ENCODE results near the gene DEK. TPM values are rescaled to one million over a fixed set of nuclear protein-coding genes. Genes with fewer than 3 reads are reported as not detected.

The DEK gene
- total and polyA plus RNA-seq, 7 donors = 64.9 to 236 (median 181) TPM

Small RNA genes within 50 kb of the gene (small RNA-seq; reads per million reads assigned to genes)
- gene AL138825.1 = 0 reads per million in 3 donors
- 0 reads per million in 3 donors for gene RF00019
- gene RNU6-263P = 0 reads per million in 3 donors

Other genes with a start within 250 kb of the DEK start
- gene NHLRC1, start 141.9 kb downstream of the DEK start, total RNA-seq = 1 to 10 TPM; 1.2 to 1.9 (median 1.5) TPM
- gene NHLRC1, start 141.9 kb downstream of the DEK start, polyA plus RNA-seq = 1 to 10 TPM; 1.2 to 3.0 (median 2.4) TPM
- 10 to 100 TPM in 2 of 4 donors, 1 to 10 TPM in 2; 6.6 to 11.1 (median 9.3) TPM for gene TPMT, start 109.5 kb downstream of the DEK start, total RNA-seq
- 100 to 1,000 TPM in 1 of 3 donors, 10 to 100 TPM in 2; 45.7 to 131 (median 64.3) TPM for gene TPMT, start 109.5 kb downstream of the DEK start, polyA plus RNA-seq
- gene KDM1B, start 109.1 kb downstream of the DEK start, total RNA-seq = 10 to 100 TPM; 10.2 to 14.3 (median 12.2) TPM
- 10 to 100 TPM; 11.4 to 32.8 (median 18.8) TPM for gene KDM1B, start 109.1 kb downstream of the DEK start, polyA plus RNA-seq
- 10 to 100 TPM in 1 of 4 donors, 1 to 10 TPM in 3; 4.6 to 14.8 (median 8.5) TPM for gene RNF144B, start 122.8 kb upstream of the DEK start, total RNA-seq
- 1 to 10 TPM; 1.2 to 4.3 (median 1.8) TPM for gene RNF144B, start 122.8 kb upstream of the DEK start, polyA plus RNA-seq